ENCODE data around the gene PPP6R1. TPM values are rescaled to one million over a fixed set of nuclear protein-coding genes. Genes with fewer than 3 reads are reported as not detected.

PPP6R1 gene
- total RNA-seq, 3 donors from 2014 or later, result 60.0 to 72.9 (median 65.9) TPM

- DNase-seq, result peak in 1 of 3 donors; percentile 25
- Histone ChIP-seq H3K4me1 (ENCODE audit: low read depth) (peaks cover 38% of the 10 kb centered on the region), H3K4me3 (no peak overlapping the region), H3K9me3 (no peaks in the 10 kb centered on the region), H3K36me3 (ENCODE audit: low read depth) (no peaks in the 10 kb centered on the region)
- TF ChIP-seq CTCF (IDR thresholded peaks at IDR 0.05), result no peak
- intact Hi-C loops (cut with DNase I, micrococcal nuclease), result no loop called here
- no peak for ATAC-seq
These were observed 8.4 kb downstream of the PPP6R1 start for GRCh38 chr19:55250262-55251036.

GRCh38 chr19:55249841-55250240 lies 9.0 kb downstream of the PPP6R1 start:
- DNase-seq (no peak), ATAC-seq (no peak)
- Histone ChIP-seq H3K4me1 (ENCODE audit: low read depth) (peaks cover 34% of the 10 kb centered on the region), H3K36me3 (ENCODE audit: low read depth) (no peaks in the 10 kb centered on the region), H3K9me3 (no peaks in the 10 kb centered on the region), H3K4me3 (no peak overlapping the region)
- no peak for TF ChIP-seq CTCF (IDR thresholded peaks at IDR 0.05)
- intact Hi-C loops (cut with DNase I, micrococcal nuclease), result no loop called here

- no peak for TF ChIP-seq CTCF (IDR thresholded peaks at IDR 0.05)
- peaks cover 29% of the 10 kb centered on the region for H3K4me1 ChIP-seq (ENCODE audit: low read depth)
- no peaks in the 10 kb centered on the region for H3K9me3 ChIP-seq
- H3K4me3 ChIP-seq, result no peak overlapping the region
- H3K36me3 ChIP-seq (ENCODE audit: low read depth), result peaks cover 4% of the 10 kb centered on the region
- ATAC-seq (no peak), DNase-seq (no peak)
- intact Hi-C loops (cut with DNase I, micrococcal nuclease), result no loop called here
These were observed 10.1 kb downstream of the PPP6R1 start for GRCh38 chr19:55248704-55249103.

- ATAC-seq (no peak), DNase-seq (no peak)
- no peak for TF ChIP-seq CTCF (IDR thresholded peaks at IDR 0.05)
- H3K4me3 ChIP-seq, result no peak overlapping the region
- H3K9me3 ChIP-seq, result no peaks in the 10 kb centered on the region
- intact Hi-C loops (cut with DNase I, micrococcal nuclease), result no loop called here
- H3K4me1 ChIP-seq (ENCODE audit: low read depth), result peaks cover 29% of the 10 kb centered on the region
- H3K36me3 ChIP-seq (ENCODE audit: low read depth), result peaks cover 4% of the 10 kb centered on the region
These were observed 10.6 kb downstream of the PPP6R1 start for GRCh38 chr19:55248166-55248675.

GRCh38 chr19:55247621-55248099 lies 11.2 kb downstream of the PPP6R1 start:
- Histone ChIP-seq H3K36me3 (ENCODE audit: low read depth) (peaks cover 4% of the 10 kb centered on the region), H3K9me3 (no peaks in the 10 kb centered on the region), H3K4me3 (no peak overlapping the region), H3K4me1 (ENCODE audit: low read depth) (peaks cover 25% of the 10 kb centered on the region)
- no peak for TF ChIP-seq CTCF (IDR thresholded peaks at IDR 0.05)
- ATAC-seq, result peak; percentile 91
- intact Hi-C loops (cut with DNase I, micrococcal nuclease), result no loop called here
- peak; percentile 61 to 77 (median 70) for DNase-seq

Data from mucosa of descending colon (tissue), 3 donors.